ENCODE measurements around the gene PLA2G4C.

The PLA2G4C gene

GRCh38 chr19:48053076-48053475 lies 57.5 kb downstream of the PLA2G4C start:
- DNase-seq (ENCODE audit: low read depth), result no peak

DNA sequence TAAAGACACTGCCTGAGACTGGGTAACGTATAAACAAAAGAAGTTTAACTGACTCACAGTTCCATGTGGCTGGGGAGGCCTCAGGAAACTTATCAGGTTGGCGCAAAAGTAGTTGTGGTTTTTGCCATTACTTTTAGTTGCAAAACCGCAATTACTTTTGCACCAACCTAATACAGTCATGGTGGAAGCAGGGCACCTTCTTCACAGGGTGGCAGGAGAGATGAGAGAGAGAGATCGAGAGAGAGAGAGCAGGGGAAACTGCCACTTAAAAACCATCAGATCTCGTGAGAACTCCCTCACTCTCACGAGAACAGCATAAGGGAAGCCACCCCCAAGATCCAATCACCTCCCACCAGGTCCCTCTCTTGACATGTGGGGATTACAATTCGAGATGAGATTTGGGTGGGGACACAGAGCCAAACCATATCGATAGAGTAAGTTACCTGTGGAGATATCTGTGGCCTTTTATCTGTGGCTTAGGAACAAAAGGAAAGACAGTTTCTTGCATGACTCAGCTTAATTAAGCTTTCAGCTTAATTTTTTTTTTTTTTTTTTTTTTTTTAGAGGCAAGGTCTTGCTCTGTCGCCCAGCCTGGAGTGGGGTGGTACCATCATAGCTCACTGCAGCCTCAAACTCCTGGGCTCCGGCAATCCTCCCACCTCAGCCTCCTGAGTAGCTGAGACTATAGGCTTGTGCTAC lies 59.1 kb downstream of the PLA2G4C start:
- no peak for DNase-seq (ENCODE audit: low read depth)

- no peak for DNase-seq (ENCODE audit: low read depth)
These were observed 66.1 kb downstream of the PLA2G4C start for GRCh38 chr19:48044561-48044960.

DNA sequence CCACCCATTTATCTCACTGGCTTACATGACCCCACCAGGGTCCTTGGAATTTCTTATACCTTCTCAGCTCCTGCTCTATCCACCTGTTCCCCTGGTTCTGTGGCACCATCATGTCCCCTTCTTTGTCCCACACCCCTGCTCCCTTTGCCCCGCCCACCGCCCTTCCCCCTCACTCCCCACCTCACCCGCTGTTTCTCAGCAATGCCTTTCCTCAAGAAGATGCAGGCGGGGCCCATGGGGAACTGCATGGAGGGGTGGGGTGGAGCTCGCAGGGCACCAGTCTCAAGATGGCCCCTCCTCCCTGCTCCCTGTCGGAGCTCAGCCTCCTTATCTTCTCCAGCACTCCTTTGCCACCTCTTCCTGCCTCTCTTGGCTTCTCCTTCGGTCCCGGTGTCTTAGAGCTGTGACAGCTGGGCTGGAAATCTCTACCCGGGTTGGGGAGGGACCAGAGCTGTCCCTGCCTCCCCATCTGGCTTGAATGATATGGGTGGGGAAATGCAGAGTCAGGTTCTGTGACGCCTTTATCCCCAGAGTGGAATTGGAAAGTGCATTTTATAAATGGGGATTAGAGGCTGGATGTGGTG lies 66.8 kb downstream of the PLA2G4C start, which contains the start of gene CABP5:
TSS of gene CABP5 (minus strand) at position 405 of the 584 bp plus-strand sequence. CDS start at position 248, 157 bp downstream.
- DNase-seq (ENCODE audit: low read depth), result no peak

DNA sequence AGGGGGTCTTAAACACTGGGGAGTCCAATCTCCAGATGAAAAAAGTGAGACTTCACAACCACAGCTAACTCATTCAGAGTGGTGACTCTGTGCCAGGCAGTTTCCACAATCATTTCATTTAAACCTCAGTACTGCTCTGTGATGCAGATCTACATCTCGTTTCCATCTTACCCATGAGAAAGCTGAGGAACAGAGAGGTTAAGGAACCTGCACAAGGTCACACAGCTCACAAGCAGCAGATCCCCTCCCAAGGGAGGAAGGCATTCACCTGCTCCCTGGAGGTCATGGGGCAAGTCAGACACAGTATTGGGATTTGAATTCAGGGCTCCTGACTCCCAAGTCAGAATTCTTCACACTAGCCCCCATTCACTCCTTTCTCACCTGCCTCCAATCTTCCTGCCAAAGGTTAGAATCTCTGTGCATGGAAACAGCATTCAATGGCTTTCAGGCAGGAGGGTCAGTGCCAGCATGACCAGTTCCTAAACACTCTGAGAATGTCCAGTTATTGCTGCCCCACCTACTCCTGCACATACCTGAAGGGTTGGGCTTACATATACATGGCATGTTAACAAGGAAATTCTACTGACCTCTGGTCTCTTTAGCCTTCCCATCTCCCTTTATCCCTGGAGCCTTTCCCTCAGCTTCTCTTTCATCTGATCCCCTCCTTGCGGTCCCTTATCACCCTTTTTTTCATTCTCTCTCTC lies 68.6 kb downstream of the PLA2G4C start:
- DNase-seq (ENCODE audit: low read depth), result no peak

DNA sequence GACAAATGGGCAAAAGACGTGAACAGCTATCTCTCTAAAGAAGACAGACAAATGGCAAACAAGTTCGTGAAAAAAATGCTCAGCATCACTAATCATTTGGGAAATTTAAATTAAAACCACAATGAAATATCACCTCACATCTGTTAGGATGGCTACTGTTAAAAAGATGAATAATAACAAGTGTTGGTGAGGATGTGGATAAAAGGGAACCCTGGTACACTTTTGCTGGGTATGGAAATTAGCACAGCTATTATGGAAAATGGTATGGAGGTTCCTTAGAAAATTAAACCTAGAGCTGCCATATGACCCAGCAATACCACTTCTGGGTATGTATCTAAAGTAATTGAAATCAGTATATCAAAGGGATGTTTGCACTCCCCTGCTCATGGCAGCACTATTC lies 73.9 kb downstream of the PLA2G4C start:
- no peak for DNase-seq (ENCODE audit: low read depth)

DNA sequence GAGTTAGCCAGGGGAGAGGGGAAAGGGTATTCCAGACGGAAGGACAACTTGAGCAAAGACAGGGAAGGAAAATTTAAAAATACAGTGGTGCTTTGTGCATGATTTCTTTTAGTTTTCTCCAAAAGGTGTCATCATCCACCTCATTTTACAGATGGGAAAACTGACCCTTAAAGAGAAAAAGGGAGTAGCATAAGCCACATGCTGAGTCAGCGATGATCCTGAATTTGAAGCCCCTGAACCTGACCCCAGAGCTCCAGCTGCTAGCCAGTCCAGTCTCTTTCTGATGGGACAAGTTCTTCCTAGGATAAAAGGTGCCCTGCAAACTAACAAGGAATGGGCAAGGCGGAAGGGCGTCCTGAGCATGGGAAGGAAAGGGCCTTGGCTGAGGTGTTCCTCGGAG lies 77.0 kb downstream of the PLA2G4C start:
- no peak for DNase-seq (ENCODE audit: low read depth)

DNA sequence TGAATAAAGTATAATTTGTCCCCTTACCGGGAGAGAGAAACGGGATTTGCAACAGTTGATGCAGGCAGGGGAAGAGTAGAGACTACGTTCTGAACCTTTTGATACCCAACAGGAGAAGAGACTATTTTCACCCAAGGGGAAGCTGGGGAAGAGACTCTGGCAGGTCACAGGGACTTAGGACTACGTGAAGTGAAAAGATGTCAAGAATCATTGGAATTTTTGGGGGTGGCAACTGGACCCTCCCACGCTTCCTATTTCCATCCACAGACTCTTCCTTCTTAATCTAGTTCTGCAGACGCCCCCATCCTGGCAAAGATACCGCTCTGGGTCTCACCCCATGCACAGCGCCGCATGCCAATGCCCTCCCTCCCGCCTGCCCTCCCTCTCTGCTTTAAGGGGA lies 80.5 kb downstream of the PLA2G4C start:
- no peak for DNase-seq (ENCODE audit: low read depth)

DNA sequence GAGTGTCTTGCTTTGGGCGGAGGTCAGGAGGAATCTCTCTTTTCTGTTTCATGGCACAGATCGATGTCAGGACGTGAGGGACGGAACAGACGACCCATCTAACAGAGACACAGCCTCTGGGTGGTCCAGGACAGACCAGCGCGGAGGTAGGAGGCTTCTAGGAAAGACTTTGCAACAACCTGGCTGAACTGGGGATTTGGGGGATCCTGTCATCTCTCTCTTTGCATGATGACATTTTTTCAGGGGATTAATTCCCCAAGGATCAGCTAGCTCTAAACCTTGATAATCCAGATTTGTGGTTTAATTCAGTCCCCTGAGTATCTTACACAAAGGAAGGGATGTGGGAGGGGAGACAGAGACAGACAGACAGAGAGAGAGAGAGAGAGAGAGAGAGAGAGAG lies 81.2 kb downstream of the PLA2G4C start:
- no peak for DNase-seq (ENCODE audit: low read depth)

GRCh38 chr19:48025480-48025879 lies 85.1 kb downstream of the PLA2G4C start:
- DNase-seq (ENCODE audit: low read depth), result no peak

- no peak for DNase-seq (ENCODE audit: low read depth)
These were observed 87.1 kb downstream of the PLA2G4C start for GRCh38 chr19:48023518-48023917.

DNA sequence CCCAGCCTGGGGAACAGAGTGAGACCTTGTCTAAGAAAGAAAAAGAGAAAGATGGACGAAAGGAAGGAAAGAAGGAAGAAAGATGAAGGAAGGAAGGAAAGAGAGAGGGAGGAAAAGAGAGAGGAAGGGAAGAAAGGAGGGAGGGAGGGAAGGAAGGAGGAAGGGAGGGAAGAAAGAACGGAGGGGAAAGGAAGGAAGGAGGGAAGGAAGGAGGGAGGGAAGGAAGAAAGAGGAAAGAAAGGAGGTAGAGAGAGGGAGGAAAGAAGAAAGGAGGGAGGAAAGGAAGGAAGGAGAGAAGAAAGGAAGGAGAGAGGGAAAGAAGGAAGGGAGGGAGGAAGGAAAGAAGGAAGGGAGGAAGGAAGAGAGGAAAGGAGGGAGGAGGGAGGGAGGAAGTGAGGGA lies 87.6 kb downstream of the PLA2G4C start:
- no peak for DNase-seq (ENCODE audit: low read depth)

GRCh38 chr19:48020686-48021085 lies 89.9 kb downstream of the PLA2G4C start:
- no peak for DNase-seq (ENCODE audit: low read depth)

DNA sequence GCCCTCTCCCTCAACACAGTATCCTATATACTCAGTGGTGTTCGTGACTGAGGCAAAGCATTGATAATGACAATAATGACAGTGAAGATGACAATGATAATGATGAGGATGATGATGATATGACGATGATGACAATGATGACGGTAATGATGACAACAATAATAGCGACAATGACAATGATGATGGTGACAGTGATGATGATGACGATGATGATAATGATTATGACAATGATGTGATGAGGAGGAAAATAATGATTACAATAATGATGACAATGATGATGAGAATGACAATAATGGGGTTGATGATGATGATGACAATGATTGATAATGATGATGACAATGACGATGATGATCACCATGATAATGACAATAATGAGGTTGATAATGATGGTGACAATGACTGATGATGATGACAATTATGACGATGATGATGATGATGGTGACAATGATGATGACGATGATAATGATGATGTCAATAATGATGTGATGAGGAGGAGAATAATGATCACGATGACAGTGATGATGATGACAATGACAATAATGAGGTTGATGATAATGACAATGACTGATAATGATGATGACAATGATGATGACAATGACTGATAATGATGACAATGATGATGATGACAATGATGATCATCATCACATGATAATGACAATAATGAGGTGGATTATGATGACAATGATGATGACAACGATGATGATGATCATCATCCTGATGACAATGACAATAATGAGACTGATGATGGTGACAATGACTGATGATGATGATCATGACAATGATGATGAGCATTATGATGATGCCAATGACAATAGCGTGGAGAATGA lies 99.5 kb downstream of the PLA2G4C start:
- DNase-seq (ENCODE audit: low read depth), result no peak

- no peak for DNase-seq (ENCODE audit: low read depth)
These were observed 103.9 kb downstream of the PLA2G4C start for GRCh38 chr19:48006762-48007161.

- DNase-seq (ENCODE audit: low read depth), result no peak
These were observed 106.4 kb downstream of the PLA2G4C start for GRCh38 chr19:48004236-48004635.

DNA sequence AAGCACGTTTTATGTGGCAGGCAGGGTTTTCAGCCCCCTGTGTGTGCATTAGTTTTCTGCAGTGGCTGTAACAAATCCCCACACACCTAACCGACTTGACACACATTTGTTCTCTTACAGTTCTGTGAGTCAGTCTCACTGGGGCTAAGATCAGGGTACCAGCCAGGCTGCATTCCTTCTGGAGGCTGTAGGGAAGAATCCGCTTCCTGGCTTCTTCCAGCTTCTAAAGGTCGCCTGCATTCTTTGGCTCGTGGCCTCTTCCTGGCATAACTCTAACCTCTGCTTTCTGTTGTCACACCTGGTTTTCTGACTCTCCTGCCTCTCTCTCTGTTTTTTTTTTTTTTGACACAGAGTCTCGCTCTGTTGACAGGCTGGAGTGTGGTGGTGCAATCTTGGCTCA lies 109.8 kb downstream of the PLA2G4C start:
- no peak for DNase-seq (ENCODE audit: low read depth)

DNA sequence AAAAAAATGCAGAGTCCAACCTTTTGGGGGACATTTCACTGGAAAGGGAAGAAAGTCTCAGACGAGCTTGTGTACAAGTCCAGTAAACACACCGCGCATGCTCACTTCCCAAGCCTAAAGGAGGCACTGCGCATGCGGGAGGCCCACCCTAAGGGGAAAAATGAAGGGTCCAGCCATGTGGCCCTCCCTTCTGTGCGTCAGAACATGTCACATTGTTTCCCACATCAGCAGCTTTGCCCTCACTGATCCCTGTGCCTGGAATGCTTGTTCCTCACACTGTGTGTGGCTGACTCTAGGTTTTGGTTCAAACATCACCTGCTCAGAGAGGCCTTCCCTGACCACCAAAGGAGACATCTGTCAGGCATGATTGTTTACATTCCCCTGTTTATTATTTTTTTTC lies 111.8 kb downstream of the PLA2G4C start:
- DNase-seq (ENCODE audit: low read depth), result no peak

All from fibroblast of the conjunctiva (primary cell).